M059J (cell line): ENCODE measurements around the gene CTBP2. TPM values are rescaled to one million over a fixed set of nuclear protein-coding genes. Genes with fewer than 3 reads are reported as not detected.

Experiments
- DNase-seq: peaks from one replicate; pipeline ENCODE4 v3.0.0-alpha.2; 2012; ENCODE audit warnings: low read depth
- total RNA-seq: library from RNA; depleted of rRNA; stranded (reverse); fragments of >200 nt; shearing (Covaris generic); gene quantifications from 2 replicates; pipeline ENCODE4 v1.2.3, GENCODE V29; 2014

The CTBP2 gene
- total RNA-seq, 1 experiment from 2014 or later: 55.5 TPM

DNA sequence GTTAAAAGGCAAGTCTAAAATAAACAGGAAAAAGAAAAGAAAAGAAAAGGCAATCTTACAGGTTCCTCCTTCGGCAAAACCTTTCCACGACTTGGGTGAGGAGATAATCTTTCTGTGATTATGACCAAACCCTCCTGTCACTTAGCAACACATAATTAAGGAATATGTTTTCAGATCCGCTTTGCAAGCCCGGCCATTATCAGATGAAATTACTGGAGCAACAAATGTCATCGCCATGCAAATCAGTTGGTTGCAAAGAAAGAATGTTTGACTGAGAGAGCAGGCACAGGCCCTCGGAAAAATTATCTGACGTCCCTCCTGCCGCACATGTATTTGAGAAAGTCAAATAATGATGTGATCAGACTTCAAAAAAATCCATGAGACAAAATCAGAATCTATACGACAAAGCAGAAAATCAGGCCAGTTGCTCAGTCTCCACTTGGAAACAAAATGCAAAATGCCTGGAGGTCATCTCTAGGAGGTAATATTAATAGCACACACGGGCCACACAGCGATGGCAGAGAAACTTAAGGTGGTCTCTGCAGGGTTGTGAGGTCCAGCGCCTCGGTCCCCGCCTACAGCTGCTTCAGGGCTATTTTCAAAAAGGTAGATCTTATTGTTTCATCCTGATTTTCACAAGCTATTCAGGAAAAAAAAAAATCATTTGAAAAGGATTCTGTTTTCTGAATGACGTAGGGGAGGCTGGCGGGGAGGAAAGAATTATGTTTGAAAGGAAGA, 135.7 kb downstream of the CTBP2 start:
- no peak for DNase-seq

GRCh38 chr10:125023862-125024496, 136.4 kb downstream of the CTBP2 start:
- no peak for DNase-seq

- DNase-seq: no peak
Observed at GRCh38 chr10:125023255-125023654, 137.1 kb downstream of the CTBP2 start.

- no peak for DNase-seq
Observed at GRCh38 chr10:125022671-125023070, 137.7 kb downstream of the CTBP2 start.

DNA sequence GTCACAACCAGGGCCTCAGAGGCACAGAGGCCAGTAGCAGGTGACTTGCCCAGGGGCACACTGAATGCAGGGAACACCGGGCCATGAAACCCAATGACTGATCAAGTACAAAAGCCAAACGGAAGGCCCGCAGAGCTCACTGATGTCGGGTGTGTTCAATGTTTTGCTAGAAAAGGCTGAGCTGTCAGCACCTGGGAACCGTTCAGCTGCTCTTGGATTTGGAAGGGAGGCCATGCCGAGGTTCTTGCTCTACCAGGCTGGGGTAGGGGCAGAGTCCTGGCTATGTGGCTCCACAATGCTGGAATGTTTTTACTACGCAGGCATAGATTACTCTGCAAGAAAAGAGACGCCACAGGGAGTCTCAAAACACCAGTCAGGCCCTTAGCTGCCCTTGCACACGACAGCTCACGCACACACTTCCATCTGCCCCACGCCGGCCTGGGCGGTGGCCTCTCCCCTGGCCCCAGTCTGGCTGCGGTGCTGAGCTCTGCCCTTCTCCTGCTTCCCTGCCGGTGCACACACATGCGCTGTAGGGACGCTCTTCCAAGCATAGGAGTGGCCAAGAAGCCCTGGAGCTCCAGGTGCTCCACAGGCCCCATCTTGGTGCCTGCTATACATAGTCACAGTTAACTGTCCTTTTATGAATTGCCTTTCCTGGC, 138.5 kb downstream of the CTBP2 start:
- DNase-seq: no peak

DNA sequence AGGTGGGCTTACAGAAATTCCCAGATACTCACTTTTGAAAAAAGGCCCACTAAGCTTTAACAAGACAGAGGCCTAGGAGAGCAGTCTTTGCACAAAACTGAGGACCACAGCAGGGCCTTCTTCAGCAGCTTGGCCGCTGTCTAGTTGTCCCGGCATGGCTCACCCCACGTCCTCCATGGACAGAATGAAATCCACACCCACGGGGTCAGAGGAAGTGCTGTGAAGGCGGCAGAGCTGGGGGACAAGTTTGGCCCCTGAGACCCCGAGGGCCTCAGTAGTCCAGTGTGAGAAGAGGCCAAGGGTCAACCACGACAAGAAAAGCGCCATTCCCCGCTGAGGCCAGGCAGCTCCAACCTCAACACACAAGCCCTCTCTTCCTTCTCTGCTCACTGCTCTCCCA, 139.5 kb downstream of the CTBP2 start:
- DNase-seq: no peak

DNA sequence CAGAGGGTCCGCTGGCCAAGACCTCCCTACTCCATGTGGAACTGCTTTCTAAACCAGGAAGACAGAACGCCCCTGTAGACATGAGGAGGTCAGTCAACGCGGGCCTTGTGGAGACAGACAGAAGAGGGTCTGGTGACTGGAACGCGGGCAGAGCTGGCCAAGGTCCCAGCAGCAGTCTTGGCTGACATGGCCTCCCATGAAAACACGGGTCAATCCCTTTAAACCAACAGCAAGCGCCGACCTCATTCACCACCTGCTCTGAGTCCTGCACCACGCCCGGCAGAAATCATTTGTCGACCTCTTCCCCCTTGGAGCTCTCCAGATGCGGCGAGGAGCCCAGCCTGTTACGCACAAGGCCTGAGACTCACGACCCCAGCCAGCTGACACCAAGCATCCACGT, 140.0 kb downstream of the CTBP2 start:
- no peak for DNase-seq

DNA sequence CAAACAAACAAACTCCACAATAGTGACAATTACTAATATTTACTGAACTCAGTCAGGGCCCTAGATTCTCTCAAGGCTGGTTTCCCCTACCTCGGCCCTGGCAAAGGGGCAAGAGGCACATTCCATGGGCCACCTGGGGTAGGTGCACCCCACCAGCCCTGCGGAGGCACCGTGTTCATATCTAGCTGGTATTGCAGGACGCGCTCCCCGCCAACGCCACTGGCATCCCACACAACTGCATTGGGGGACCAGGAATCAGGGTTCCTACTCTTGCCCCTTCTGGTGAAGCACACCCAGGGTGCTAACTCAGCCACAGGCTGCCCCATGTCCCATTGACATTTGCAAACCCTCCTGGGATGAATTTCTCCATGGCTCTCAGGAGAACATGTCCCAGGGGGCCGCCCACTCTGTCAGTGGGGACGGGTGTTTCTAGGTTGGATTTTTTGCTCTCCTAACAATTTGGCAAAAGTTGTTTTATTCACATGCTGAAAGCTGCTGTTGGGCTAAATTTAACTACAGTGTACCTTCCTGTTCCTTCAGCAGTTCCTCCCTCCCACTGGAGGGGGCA, 141.7 kb downstream of the CTBP2 start:
- DNase-seq: no peak

DNA sequence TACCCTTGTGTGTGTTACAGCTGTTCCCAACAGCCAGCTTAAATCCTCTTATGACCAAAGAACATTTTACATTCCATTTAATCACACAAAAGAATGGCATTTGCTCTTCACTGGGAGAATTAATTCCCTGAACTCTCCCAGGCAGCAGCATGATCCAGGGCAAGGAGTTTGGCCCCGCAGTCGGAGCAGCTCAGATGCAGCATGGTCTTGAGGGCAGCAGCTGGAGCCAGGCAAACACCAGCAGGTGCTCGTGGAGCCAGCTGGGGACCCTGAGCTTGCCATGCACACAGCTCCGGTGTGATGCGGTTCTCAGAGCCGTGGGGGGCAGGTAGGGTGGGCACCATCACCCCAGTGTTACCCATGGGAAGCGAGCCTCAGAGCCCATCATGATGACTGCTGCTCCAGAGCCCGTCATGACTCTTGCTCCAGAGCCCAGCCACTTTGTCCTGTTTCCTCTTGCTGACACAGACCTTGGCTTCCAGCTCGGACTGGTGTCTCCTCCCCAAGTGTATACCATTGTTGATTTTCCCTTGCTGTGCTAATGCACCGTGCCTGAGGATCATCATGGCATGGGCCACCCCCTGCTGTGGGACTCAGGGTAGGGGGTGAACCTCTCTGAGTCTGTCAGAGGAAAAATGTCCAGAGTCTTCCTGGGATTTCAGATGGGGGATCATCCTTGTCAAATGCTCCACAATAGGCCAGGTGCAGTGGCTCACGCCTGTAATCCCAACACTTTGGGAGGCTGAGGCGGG, 142.6 kb downstream of the CTBP2 start:
- no peak for DNase-seq

DNA sequence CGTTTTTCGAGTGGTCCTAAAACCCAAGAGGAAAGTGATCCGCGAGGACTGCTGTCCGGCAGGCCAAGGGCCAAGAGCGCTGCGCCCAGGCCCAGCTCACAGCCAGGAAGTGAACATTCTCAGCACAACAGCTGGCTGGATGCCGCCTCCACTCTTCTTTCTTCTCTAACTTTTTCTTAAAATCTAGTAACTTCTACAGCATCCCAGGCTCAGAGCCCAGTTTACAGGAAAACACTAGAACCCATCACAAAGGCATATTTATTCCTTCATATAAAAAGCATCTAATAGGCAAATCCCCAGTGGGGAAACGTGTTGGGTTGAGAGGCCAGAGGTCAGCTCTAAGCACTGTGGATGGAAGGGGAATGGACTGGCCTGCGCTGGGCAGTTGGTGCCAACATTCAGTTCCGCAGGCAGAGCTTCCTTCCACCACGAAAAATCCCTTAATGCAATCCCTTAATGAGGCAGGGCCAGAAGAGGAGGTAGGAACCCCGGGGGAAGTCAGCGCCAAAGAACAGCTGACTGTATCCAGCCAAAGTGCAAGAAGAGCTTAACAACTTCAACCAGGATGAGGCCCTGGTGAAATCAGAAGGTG, 143.7 kb downstream of the CTBP2 start:
- DNase-seq: no peak

GRCh38 chr10:125016123-125016522, 144.2 kb downstream of the CTBP2 start:
- DNase-seq: no peak

DNA sequence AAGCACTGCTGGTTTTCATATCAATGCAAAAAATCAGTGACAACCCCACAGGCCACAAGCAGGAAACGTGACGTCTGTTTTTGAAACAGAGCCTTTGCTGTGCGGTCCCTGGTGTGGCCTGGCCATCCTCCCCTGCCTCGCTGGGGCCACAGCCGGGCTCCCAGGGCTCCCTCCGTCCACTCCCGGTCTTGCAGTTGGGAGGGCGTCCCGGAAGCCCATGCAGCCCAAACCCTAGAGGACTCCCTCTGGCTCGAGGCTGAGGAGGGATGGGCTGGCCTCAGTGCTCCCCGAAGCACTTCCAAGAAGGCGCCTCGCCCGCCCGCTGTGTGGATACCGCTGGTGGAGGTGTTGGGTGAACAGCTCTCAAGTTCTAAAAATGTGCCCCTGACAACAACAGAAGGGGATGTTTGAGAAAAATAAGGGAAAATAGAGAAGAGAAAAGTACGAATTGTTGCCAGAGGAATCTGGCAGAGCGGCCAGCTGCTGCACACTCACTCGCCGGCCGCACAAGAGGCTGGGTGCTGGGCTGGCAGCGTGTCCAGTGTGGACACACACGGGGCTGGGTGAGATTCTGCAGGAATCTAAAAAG, 144.9 kb downstream of the CTBP2 start:
- DNase-seq: no peak

DNA sequence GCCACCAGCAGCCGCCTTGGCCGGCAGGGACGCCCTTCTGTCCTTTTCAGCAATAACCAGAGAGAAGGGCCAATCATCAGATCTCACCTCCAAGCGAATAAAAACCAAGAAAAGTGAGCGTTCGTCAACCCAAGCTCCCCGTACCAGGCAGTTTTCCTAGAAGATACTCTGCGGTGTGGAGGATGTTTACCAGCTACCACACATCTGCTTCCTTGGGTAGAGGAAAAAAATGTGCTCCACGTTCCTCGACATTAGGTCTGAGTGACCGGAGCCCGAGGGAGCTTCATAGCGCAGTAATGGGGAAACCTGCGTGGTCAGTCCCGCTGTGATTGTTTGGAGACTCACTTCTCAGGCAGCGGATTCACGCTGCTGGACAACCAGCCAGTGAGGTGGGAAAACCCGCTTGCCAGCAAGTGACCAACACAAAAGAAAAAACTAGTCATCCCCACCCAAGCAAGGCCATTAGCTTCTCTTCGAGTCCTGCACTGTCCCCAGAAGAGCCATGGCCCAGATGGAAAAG, 145.5 kb downstream of the CTBP2 start:
- no peak for DNase-seq

DNA sequence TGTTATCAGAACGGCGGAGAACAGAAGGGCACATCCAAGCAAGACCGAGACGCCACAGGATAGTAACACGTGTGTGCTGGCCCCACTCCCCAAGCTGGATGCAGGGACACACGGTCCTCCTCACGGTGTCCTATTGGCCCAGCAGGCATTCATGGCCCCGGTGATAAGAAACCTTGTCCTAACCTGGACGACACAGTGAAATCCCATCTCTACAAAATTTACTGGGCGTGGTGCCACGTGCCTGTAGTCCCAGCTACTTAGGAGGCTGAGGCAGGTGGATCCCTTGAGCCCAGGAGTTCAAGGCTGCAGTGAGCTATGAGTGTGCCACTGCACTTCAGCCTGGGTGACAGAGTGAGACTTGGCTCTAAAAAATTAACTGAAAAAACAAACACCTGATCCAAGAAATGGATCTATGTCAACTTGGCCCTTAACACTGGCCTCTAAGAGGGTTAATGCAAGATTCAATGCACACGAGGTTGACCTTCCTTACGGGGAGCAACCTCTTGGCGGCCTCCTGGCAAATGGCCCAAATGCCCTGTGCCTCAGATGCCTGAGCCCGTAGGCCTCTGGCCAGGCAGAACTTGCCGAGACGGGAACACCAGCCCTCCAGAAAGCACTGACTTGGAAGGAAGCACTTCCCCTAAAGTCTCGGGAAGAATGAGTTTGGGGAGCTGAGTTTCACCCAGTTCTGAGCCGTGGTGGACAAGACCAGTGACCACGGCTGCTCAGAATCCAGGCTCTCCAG, 146.1 kb downstream of the CTBP2 start:
- no peak for DNase-seq

- DNase-seq: no peak
Observed at GRCh38 chr10:125013529-125013872, 146.9 kb downstream of the CTBP2 start.

DNA sequence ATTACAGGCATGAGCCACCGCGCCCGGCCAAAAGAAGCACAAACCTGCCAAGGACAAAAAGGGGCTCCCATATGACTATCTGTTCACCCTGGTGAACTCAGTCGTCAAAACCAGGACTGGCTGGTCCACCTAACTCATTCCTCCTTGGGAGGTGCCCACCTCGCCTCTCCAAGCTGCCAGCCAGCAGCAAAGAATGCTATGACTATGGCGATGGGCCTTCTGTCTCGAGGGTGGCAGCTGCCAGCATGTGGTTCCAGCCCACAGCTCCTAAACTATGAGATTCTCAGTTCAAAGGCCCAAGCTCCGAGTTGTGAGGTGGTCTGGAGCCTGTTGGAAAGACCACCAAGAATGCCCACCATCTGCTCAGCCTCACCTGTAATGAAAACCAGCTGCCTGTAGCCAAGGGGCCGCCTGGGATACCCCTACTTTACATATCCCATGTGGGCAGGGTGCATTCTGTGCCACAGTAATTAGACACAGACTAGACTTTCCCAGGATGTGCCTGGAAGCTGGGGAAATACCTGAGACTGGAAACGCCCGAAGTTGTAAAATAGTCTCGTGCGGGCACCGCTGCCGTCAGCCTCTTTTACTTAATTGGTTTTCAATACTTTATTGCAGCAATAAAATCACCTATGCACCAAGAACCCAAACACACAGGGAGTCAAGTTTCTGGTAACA, 147.4 kb downstream of the CTBP2 start:
- no peak for DNase-seq

- DNase-seq: no peak
Observed at GRCh38 chr10:125011926-125012705, 148.2 kb downstream of the CTBP2 start.

GRCh38 chr10:125011171-125011925, 149.0 kb downstream of the CTBP2 start:
- DNase-seq: no peak
